HG03097 (cell line): Measurements from ENCODE around the gene DUOX2.
"Not testable (repeated sequence)": the region's sequence is repeated elsewhere in the genome, so short reads cannot be mapped to it uniquely, and the experiment has no call there.

Experiments used
- ATAC-seq: cut with Tn5 transposase; IDR thresholded peaks from one replicate; pipeline ENCODE4 v1.9.1; 2021; ENCODE audit not compliant: unreplicated experiment, low FRiP score

Gene DUOX2

DNA sequence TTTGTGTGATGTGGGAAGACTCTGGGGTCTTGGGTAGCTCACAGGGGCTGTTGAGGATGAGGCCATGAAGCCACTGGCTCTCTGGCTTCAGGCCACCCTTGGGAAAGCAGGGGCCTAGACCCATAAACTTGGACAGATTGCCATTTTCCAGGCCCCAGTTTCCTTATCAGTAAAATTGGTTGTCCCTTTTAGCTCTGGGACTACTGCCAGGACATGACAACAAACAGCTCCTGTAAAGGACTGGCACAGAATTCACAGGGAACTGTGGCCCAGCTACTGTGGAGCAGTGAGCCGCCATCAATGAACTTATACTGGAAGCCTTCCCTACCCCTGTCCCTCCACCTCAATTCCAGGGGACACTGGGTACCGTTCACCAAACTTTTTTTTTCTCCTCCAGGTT, 36.6 kb downstream of the DUOX2 start:
- not testable (repeated sequence) for ATAC-seq

DNA sequence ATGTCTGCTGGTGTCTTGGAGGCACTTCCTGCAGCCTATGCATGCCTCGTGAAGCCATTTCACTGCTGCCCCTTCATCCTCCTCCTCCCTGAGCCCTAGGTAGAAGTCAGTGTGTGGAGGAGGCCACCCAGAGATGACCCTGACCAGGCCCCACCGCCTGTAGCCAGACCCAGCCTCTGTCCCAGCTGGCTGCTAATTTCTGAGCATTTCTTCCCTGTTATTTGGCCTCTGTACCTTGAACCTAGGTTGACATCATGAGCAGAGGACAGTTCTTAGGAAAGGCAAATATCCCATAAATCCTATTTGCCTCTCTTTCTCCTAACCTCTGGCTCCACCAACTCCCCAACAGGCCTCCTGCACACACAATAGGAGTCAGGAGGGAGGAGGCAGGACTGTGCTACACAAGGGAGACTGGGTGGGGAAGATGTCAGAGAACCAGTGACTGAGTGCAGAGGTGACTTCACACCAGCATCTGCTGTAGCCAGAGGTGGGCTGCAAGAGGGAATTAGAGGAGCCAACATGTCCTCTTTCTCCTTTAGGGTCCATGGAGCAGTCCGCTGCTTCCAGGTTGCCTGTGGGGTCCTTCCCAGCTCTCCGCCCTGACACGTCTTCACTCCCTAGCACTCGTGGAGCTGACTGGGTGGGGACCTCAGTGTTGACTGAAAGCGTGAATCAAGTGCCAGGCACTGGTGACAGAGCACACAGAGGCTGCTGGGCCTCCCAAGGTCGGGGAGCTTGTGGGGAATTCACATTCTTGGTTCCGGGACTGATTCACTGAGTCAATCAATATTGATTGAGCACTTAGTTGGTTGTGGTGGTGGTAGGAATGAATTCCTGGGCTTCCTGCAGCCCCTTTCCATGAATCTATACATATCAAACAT, 38.3 kb downstream of the DUOX2 start:
- ATAC-seq = not testable (repeated sequence)

DNA sequence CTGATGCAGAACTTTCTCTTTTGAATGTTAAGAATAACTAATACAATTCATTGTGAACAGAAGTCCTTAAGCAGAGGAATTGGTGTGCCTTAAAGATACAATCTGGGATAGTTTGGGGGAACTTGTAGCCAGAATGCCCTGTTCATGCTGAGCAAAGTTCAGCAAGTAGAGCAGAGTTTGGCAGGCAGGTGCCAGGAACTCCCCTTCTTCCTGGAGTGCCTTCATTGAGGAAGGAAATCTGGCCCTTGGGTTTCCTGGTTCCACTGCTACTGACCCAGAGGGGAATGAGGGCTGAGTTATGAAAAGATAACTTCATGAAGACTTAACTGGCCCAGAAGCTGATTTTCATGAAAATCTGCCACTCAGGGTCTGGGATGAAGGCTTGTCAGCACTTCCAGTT, 40.4 kb downstream of the DUOX2 start:
- not testable (repeated sequence) for ATAC-seq

DNA sequence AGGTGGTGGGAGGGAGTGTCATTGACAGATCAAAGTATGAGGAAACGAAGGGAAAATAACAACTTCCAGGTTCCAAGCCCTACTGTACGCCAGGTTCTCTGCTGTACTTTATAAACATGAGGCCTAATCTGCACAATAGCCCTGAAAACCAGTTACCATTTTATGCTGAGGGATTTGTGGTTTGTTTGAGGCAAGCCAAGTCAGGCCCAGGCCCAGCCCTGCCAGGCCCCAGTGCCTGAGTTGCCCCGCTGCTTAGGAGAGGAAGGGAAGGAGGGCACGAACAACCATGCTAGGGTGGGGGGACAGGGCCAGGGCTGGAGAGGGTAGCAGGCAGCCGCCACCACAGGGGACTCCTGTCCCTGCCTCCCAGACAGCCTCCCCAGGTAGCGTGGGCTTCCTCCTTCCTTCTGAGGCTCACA, 44.0 kb downstream of the DUOX2 start:
- ATAC-seq = not testable (repeated sequence)

DNA sequence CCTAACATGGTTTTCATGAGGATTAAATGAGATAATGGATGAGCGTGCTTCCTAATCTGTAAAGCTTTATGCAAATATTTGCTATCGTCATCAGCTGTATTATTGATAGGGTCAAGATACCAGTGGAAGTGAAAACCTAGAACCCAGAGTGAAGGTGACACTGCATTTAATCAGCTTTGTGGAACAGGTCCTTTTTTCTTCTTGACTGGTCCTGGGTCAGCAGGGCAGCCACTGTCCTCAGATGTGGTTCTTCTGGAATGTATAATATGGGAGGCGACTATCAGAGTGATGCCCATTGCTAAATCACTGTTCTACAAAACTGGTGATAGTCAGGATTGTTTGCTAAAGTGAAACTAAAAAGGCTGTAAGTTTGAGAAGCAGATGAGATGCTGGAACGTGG, 49.6 kb downstream of the DUOX2 start:
- no peak for ATAC-seq

DNA sequence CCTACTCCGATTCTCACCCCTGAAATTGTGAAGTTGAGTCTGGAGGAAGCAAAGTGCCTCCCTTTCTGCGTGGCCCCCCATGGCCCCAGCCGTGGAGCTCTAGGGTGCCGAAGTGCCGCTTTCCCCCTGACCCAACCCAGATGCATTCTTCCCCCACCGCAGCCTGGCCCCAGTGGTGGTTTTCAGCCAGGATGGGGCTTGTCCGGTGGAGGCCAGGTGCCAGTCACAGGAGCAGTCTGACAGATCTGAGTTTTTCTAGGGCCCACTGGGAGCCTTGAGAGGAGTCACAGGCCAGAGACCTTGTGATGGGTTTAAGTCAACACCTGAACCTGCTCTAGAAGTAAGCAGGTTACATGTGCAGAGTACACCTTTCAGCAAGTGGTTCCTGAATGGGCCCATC, 51.7 kb downstream of the DUOX2 start:
- ATAC-seq = not testable (repeated sequence)

DNA sequence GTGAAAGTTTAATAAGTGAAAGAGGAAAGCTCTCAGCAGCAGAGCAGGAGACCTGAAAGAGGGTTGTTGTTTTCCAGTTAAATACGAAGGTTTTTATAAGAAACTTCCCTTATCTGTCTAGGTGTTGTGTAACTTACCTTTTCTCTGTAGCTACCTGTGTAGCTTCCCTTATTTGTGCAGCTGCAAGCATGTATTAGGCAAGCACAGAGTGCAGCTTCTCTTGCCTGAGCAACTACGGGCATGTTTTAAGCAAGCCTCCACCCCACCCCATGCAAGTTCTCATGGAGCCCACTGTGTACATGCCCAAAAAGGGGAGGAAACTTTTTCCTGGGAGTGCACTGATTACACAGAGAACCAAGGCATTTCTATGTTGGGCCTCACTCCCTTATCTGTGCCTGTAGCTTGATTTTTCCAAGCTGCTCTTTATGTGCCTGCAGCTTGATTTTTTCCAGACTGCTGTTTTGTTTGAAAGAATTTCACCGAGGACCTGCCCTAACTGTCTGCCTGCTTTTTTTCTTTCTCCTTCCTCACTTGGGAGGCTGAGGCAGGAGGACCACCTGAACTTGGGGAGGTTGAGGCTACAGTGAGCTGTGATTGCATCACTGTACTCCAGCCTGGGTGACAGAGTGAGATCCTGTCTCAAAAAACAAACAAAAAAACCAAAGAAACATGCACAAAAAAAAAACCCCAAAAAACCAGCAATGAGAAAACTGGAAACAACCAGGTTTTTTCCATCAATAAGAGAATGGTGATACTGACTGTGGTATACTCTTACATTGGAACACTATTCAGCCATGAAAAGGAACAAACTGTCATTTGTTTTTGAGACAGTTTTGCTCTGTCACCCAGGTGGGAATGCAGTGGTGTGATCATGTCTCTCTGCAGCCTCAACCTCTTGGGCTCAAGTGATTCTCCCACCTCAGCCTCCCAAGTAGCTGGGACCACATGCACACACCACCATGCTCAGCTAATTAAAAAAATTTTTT, 55.0 kb downstream of the DUOX2 start:
- ATAC-seq = not testable (repeated sequence)

DNA sequence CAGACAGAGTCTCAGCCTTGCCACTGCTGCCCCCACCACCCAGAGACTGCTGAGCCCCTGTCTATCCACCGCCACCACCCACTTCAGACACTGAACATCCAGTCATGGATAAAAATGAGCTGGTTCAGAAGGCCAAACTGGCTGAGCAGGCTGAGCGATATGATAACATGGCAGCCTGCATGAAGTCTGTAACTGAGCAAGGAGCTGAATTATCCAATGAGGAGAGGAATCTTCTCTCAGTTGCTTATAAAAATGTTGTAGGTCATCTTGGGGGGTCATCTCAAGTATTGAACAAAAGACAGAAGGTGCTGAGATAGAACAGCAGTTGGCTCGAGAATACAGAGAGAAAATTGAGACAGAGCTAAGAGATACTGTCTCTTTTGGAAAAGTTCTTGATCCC, 61.3 kb downstream of the DUOX2 start:
- ATAC-seq = not testable (repeated sequence)

DNA sequence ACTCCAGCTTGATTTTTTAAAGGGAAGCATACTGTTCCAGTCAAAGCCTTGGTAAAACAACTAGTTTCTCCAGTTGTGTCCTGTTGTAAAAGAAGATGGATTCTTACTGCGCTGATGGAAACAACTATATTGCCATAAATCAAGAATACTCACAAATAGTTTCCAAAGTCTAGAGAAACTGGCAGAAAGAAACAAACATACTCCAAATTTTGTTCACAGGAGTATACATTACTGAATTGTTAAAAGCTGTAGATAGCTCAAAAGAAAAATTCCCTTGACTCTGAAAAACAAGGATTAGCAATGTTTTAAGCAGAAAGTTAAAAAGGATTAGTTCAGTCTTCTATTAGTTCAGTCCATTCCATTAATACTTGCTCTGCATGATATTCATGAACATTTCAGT, 63.4 kb downstream of the DUOX2 start:
- no peak for ATAC-seq

DNA sequence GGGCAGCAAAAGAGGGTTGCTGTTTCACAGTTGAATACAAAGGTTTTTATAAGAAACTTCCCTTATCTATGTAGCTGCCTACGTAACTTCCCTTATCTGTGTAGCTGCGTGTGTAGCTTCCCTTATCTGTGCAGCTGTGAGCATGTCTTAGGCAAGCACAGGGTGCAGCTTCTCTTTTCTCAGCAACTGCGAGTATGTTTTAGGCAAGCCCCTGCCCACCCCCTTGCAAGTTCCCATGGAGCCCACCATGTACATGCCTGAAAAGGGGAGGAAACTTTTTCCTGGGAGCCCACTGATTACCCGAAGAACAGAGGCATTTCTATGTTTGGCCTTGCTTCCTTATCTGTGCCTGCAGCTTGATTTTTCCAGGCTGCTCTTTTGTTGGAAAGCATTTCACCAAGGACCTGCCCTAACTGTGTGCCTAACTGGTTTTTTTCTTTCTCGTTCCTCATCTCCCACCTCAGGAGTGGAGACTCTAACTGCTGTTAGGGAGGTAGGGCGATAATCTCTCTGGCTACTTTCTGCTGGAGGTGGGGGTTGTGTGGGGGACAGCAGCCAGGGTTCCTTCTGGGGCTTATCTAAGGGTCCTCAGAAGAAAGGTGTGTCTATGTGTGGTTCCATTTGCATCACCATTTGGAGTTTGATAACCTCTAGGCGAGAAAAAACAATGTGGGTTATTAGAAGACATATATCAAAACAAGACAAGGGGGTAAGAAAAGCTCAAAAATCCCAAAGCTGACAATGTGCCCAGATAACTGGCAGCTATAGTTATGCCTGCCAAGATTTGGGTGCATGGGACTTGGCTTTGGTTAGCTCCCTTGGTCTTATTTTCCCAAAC, 65.0 kb downstream of the DUOX2 start:
- ATAC-seq = no peak

DNA sequence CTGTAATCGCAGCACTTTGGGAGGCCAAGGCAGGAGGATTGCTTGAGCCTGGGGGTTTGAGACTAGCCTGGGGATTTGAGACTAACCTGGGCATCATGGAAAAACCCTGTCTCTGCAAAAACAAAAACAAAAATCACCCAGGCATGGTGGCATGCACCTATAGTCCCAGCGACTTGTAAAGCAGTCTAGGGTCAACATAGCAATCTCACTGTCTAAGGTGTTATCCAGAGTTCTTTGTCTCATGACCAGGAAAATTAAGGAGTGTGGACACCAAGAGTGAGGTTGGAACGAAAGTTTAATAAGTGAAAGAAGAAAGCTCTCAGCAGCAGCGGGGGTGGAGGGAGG, 65.6 kb downstream of the DUOX2 start:
- ATAC-seq = not testable (repeated sequence)

DNA sequence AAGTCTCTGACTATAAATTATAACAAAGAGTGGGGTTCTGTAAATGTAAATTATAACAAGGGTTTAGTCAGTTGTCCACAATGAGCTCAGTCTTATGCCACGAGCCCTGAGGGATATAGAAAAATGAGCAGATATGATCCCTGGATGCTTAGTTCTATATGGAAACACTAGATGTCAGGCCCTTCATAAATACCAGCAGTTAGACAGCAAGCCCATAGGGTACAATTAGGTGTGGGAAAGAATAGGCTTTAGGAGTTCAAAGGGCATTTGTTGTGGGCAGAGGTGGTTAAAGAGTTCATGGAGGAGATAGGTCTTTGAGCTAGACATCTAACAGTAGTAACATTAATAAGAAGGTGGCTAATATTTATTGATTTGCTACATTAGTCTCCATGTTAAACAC, 69.7 kb downstream of the DUOX2 start:
- not testable (repeated sequence) for ATAC-seq

DNA sequence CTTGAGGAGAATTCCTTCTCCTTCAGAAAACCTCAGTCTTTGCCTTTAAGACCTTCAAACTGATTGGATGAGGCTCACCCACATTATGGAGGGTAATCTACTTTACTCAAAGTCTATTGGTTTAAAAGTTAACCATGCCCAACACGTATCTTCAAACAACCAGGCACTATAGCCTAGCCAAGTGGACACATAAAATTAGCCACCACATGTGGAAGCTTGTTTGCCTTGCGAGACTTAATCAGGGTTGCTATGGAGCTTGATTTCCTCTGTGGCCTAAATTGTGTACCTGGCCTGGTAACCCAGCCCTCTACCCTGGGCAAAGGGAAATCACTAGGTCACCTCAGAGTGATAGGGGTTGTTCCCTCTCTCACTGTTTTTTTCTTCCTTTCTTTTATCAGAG, 71.1 kb downstream of the DUOX2 start:
- not testable (repeated sequence) for ATAC-seq
